ENCODE measurements around the gene LMBR1L. TPM values are rescaled to one million over a fixed set of nuclear protein-coding genes. Genes with fewer than 3 reads are reported as not detected.

Gene LMBR1L
- total and polyA plus RNA-seq, 5 donors from 2014 or later: 59.0 to 315 (median 65.2) TPM

GRCh38 chr12:49108958-49109404, 1.7 kb downstream of the LMBR1L start:
- peak overlapping the region; percentile 84 for H3K4me3 ChIP-seq (ENCODE audit: low read depth, low read length)
- Mint-ChIP-seq H3K4me1 (peaks cover 5 to 57% (median 36%) of the 10 kb centered on the region in 4 donors), H3K27ac (peak overlapping the region; percentile 66 to 99 (median 99)), H3K4me3 (peak overlapping the region; percentile 97 to 99 (median 98)), H3K9me3 (no peaks in the 10 kb centered on the region), H3K36me3 (peaks cover 18% of the 10 kb centered on the region), H3K27me3 (no peaks in the 10 kb centered on the region)
- ATAC-seq (ENCODE audit: low read depth in 2 of 2) (no peak), DNase-seq (no peak)
- peaks cover 34% of the 10 kb centered on the region for H3K36me3 ChIP-seq (ENCODE audit: control insufficient read depth, insufficient read depth, low read length)
- peaks cover 30% of the 10 kb centered on the region for H3K4me1 ChIP-seq (ENCODE audit: control insufficient read depth, insufficient read depth, low read length, poor library complexity, severe bottlenecking)
- no peaks in the 10 kb centered on the region for H3K27me3 ChIP-seq (ENCODE audit: control insufficient read depth, insufficient read depth, low read length)
- H3K9me3 ChIP-seq (ENCODE audit: control insufficient read depth in 2 of 2, low read length in 2 of 2): no peaks in the 10 kb centered on the region
- H3K27ac ChIP-seq (ENCODE audit: insufficient read depth, low read length, poor library complexity, severe bottlenecking): peak overlapping the region; percentile 93

DNA sequence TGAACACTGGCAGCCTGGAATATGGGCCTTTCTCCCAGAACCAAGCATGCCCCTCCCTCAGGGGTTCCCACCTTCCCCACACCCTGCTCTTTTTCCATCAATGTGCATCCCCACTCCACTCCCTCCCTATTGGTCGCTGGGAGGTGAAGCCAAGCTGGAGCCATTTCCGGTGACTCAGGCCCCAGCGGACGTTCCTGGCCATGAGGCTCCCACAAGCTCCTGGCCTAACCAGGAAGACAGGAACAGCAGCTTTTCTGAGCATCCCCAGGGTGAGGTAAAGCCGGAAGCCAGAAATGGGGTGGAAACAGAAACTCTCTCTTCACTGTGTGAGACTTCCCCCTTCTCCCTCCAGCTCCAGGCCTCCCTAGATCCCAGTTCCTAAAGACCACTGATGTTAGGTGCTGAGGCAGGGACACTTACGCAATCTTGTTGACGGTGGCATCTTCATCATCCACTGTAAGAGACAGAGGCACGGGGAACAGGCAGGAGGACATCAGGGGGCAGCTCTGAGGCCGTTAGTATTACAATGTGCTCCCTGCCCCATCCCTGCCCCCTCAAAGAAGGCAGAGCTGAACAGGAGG, 5.1 kb downstream of the LMBR1L start:
- Histone ChIP-seq H3K4me3 (ENCODE audit: low read depth, low read length) (no peak overlapping the region), H3K27me3 (ENCODE audit: control insufficient read depth, insufficient read depth, low read length) (no peaks in the 10 kb centered on the region), H3K9me3 (ENCODE audit: control insufficient read depth in 2 of 2, low read length in 2 of 2) (no peaks in the 10 kb centered on the region), H3K27ac (ENCODE audit: insufficient read depth, low read length, poor library complexity, severe bottlenecking) (no peak overlapping the region), H3K36me3 (ENCODE audit: control insufficient read depth, insufficient read depth, low read length) (peaks cover 68% of the 10 kb centered on the region), H3K4me1 (ENCODE audit: control insufficient read depth, insufficient read depth, low read length, poor library complexity, severe bottlenecking) (peaks cover 24% of the 10 kb centered on the region)
- Mint-ChIP-seq H3K36me3 (peaks cover 36% of the 10 kb centered on the region), H3K27me3 (no peaks in the 10 kb centered on the region), H3K9me3 (no peaks in the 10 kb centered on the region), H3K4me3 (no peak overlapping the region), H3K4me1 (peaks cover 0 to 51% (median 32%) of the 10 kb centered on the region in 4 donors), H3K27ac (no peak overlapping the region)
- DNase-seq (no peak), ATAC-seq (ENCODE audit: low read depth in 2 of 2) (no peak)

GRCh38 chr12:49104822-49105221, 5.8 kb downstream of the LMBR1L start:
- H3K9me3 Mint-ChIP-seq: no peaks in the 10 kb centered on the region
- peaks cover 0 to 47% (median 29%) of the 10 kb centered on the region in 4 donors for H3K4me1 Mint-ChIP-seq
- H3K4me1 ChIP-seq (ENCODE audit: control insufficient read depth, insufficient read depth, low read length, poor library complexity, severe bottlenecking): peaks cover 22% of the 10 kb centered on the region
- no peak overlapping the region for H3K27ac ChIP-seq (ENCODE audit: insufficient read depth, low read length, poor library complexity, severe bottlenecking)
- H3K27me3 Mint-ChIP-seq: no peaks in the 10 kb centered on the region
- no peak overlapping the region for H3K27ac Mint-ChIP-seq
- no peak overlapping the region for H3K4me3 ChIP-seq (ENCODE audit: low read depth, low read length)
- H3K9me3 ChIP-seq (ENCODE audit: control insufficient read depth in 2 of 2, low read length in 2 of 2): no peaks in the 10 kb centered on the region
- no peak overlapping the region for H3K4me3 Mint-ChIP-seq
- H3K36me3 ChIP-seq (ENCODE audit: control insufficient read depth, insufficient read depth, low read length): peaks cover 75% of the 10 kb centered on the region
- DNase-seq (no peak), ATAC-seq (ENCODE audit: low read depth in 2 of 2) (no peak)
- peaks cover 41% of the 10 kb centered on the region for H3K36me3 Mint-ChIP-seq
- H3K27me3 ChIP-seq (ENCODE audit: control insufficient read depth, insufficient read depth, low read length): no peaks in the 10 kb centered on the region

GRCh38 chr12:49100380-49100779, 10.3 kb downstream of the LMBR1L start:
- H3K4me3 Mint-ChIP-seq: no peak overlapping the region
- ATAC-seq (ENCODE audit: low read depth in 2 of 2) (no peak), DNase-seq (no peak)
- H3K27me3 Mint-ChIP-seq: peaks cover 13% of the 10 kb centered on the region
- no peaks in the 10 kb centered on the region for H3K27me3 ChIP-seq (ENCODE audit: control insufficient read depth, insufficient read depth, low read length)
- H3K36me3 ChIP-seq (ENCODE audit: control insufficient read depth, insufficient read depth, low read length): peaks cover 77% of the 10 kb centered on the region
- no peaks in the 10 kb centered on the region for H3K9me3 ChIP-seq (ENCODE audit: control insufficient read depth in 2 of 2, low read length in 2 of 2)
- H3K36me3 Mint-ChIP-seq: peaks cover 50% of the 10 kb centered on the region
- H3K4me1 Mint-ChIP-seq: peaks cover 5 to 16% (median 11%) of the 10 kb centered on the region in 4 donors
- H3K27ac Mint-ChIP-seq: no peak overlapping the region
- no peak overlapping the region for H3K27ac ChIP-seq (ENCODE audit: insufficient read depth, low read length, poor library complexity, severe bottlenecking)
- H3K4me3 ChIP-seq (ENCODE audit: low read depth, low read length): no peak overlapping the region
- H3K4me1 ChIP-seq (ENCODE audit: control insufficient read depth, insufficient read depth, low read length, poor library complexity, severe bottlenecking): no peaks in the 10 kb centered on the region
- H3K9me3 Mint-ChIP-seq: no peaks in the 10 kb centered on the region

DNA sequence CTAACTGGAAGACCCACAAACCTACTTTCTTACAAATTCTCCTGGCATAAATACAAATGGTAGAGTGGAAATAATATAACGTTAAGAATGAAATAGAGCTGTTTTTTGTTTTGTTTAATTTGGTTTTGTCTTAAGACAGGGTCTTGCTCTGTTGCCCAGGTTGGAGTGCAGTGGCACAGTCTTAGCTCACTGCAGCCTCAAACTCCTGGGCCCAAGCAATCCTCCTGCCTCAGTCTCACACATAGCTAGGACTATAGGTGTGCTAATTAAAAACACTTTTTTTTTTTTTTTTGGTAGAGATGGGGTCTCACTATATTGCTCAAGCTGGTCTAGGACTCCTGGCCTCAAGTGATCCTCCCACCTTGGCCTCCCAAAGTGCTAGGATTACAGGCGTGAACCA, 11.9 kb downstream of the LMBR1L start:
- Histone ChIP-seq H3K27ac (ENCODE audit: insufficient read depth, low read length, poor library complexity, severe bottlenecking) (no peak overlapping the region), H3K36me3 (ENCODE audit: control insufficient read depth, insufficient read depth, low read length) (peaks cover 63% of the 10 kb centered on the region), H3K9me3 (ENCODE audit: control insufficient read depth in 2 of 2, low read length in 2 of 2) (no peaks in the 10 kb centered on the region), H3K4me1 (ENCODE audit: control insufficient read depth, insufficient read depth, low read length, poor library complexity, severe bottlenecking) (peaks cover 12% of the 10 kb centered on the region), H3K4me3 (ENCODE audit: low read depth, low read length) (no peak overlapping the region), H3K27me3 (ENCODE audit: control insufficient read depth, insufficient read depth, low read length) (peaks cover 5% of the 10 kb centered on the region)
- no peak overlapping the region for H3K4me3 Mint-ChIP-seq
- ATAC-seq (ENCODE audit: low read depth in 2 of 2) (no peak), DNase-seq (no peak)
- peaks cover 5 to 27% (median 17%) of the 10 kb centered on the region in 4 donors for H3K4me1 Mint-ChIP-seq
- peaks cover 27% of the 10 kb centered on the region for H3K27me3 Mint-ChIP-seq
- H3K27ac Mint-ChIP-seq: no peak overlapping the region
- peaks cover 49% of the 10 kb centered on the region for H3K36me3 Mint-ChIP-seq
- peaks cover 0 to 2% (median 0%) of the 10 kb centered on the region in 7 donors for H3K9me3 Mint-ChIP-seq

- peak; percentile 54 to 56 for ATAC-seq (ENCODE audit: low read depth in 2 of 2)
- Mint-ChIP-seq H3K9me3 (peaks cover 0 to 2% (median 0%) of the 10 kb centered on the region in 7 donors), H3K36me3 (peaks cover 44% of the 10 kb centered on the region), H3K4me1 (peaks cover 5 to 32% (median 19%) of the 10 kb centered on the region in 4 donors), H3K27me3 (peaks cover 33% of the 10 kb centered on the region), H3K4me3 (peak overlapping the region in 1 of 4 donors; percentile 15), H3K27ac (no peak overlapping the region)
- H3K4me1 ChIP-seq (ENCODE audit: control insufficient read depth, insufficient read depth, low read length, poor library complexity, severe bottlenecking): peaks cover 16% of the 10 kb centered on the region
- peak; percentile 47 to 64 (median 61) for DNase-seq
- no peak overlapping the region for H3K4me3 ChIP-seq (ENCODE audit: low read depth, low read length)
- H3K27me3 ChIP-seq (ENCODE audit: control insufficient read depth, insufficient read depth, low read length): peaks cover 10% of the 10 kb centered on the region
- H3K9me3 ChIP-seq (ENCODE audit: control insufficient read depth in 2 of 2, low read length in 2 of 2): no peaks in the 10 kb centered on the region
- peaks cover 56% of the 10 kb centered on the region for H3K36me3 ChIP-seq (ENCODE audit: control insufficient read depth, insufficient read depth, low read length)
- no peak overlapping the region for H3K27ac ChIP-seq (ENCODE audit: insufficient read depth, low read length, poor library complexity, severe bottlenecking)
Measured at GRCh38 chr12:49098035-49098451, 12.6 kb downstream of the LMBR1L start.

DNA sequence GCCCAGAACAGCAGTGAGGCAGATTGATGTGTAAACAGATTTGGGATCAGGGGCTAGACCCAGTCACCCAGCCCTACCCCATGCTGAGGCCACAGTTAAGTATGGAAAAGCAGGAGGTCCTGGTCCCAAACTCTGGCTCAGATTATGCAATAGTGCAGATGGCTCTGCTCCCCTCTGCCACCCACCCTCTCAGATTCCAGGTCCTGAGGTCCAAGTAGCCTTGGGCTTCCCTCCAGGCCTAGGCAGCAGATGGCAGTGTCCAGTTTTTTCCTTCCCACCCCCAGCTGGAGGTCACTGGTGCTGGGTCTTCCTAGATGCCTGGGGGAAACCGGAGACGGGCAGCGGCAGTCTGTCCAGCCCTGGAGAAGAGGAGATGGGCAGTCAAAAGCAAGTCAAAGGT, 13.3 kb downstream of the LMBR1L start:
- Histone ChIP-seq H3K4me3 (ENCODE audit: low read depth, low read length) (no peak overlapping the region), H3K36me3 (ENCODE audit: control insufficient read depth, insufficient read depth, low read length) (peaks cover 50% of the 10 kb centered on the region), H3K4me1 (ENCODE audit: control insufficient read depth, insufficient read depth, low read length, poor library complexity, severe bottlenecking) (peaks cover 18% of the 10 kb centered on the region), H3K27me3 (ENCODE audit: control insufficient read depth, insufficient read depth, low read length) (peaks cover 16% of the 10 kb centered on the region), H3K9me3 (ENCODE audit: control insufficient read depth in 2 of 2, low read length in 2 of 2) (no peaks in the 10 kb centered on the region), H3K27ac (ENCODE audit: insufficient read depth, low read length, poor library complexity, severe bottlenecking) (no peak overlapping the region)
- H3K4me1 Mint-ChIP-seq: peaks cover 5 to 33% (median 20%) of the 10 kb centered on the region in 4 donors
- peaks cover 42% of the 10 kb centered on the region for H3K36me3 Mint-ChIP-seq
- ATAC-seq (ENCODE audit: low read depth in 2 of 2) (no peak), DNase-seq (no peak)
- H3K27ac Mint-ChIP-seq: no peak overlapping the region
- H3K4me3 Mint-ChIP-seq: no peak overlapping the region
- peaks cover 0 to 2% (median 0%) of the 10 kb centered on the region in 7 donors for H3K9me3 Mint-ChIP-seq
- peaks cover 40% of the 10 kb centered on the region for H3K27me3 Mint-ChIP-seq

DNA sequence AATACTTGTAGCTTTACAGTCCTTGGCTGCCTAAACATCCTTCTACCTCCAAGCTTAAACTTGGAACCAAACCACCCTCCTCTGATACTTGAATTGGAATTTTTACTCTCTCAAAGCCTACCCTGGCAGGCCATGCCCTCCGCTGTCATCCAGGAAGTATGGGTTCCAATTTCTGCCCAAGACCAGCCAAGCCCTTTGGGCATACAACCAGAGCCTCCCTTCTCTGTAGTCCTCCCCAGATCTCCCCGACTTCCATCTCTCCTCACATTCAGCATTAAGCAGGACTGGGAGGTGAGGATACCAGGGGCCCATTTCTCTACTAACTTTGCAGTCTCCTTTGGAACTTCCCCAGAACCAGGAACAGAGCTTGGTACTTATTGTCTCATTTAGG, 15.7 kb downstream of the LMBR1L start:
- H3K9me3 Mint-ChIP-seq: peaks cover 0 to 2% (median 0%) of the 10 kb centered on the region in 7 donors
- Histone ChIP-seq H3K4me1 (ENCODE audit: control insufficient read depth, insufficient read depth, low read length, poor library complexity, severe bottlenecking) (peaks cover 41% of the 10 kb centered on the region), H3K36me3 (ENCODE audit: control insufficient read depth, insufficient read depth, low read length) (peaks cover 26% of the 10 kb centered on the region), H3K9me3 (ENCODE audit: control insufficient read depth in 2 of 2, low read length in 2 of 2) (no peaks in the 10 kb centered on the region), H3K4me3 (ENCODE audit: low read depth, low read length) (no peak overlapping the region), H3K27ac (ENCODE audit: insufficient read depth, low read length, poor library complexity, severe bottlenecking) (no peak overlapping the region), H3K27me3 (ENCODE audit: control insufficient read depth, insufficient read depth, low read length) (peaks cover 20% of the 10 kb centered on the region)
- peak overlapping the region in 3 of 4 donors; percentile 17 to 92 (median 62) for H3K4me3 Mint-ChIP-seq
- no peak for DNase-seq
- peaks cover 5 to 46% (median 33%) of the 10 kb centered on the region in 4 donors for H3K4me1 Mint-ChIP-seq
- H3K27me3 Mint-ChIP-seq: peaks cover 63% of the 10 kb centered on the region
- ATAC-seq (ENCODE audit: low read depth in 2 of 2): no peak
- H3K27ac Mint-ChIP-seq: no peak overlapping the region
- H3K36me3 Mint-ChIP-seq: peaks cover 27% of the 10 kb centered on the region
